H9 (cell line): Measurements from ENCODE around the gene RPL22L1. TPM values are rescaled to one million over a fixed set of nuclear protein-coding genes. Genes with fewer than 3 reads are reported as not detected.

ENCODE experiments used
- DNase-seq: peaks from one replicate; pipeline ENCODE4 v3.0.0-alpha.2; 2017
- H2AFZ ChIP-seq: one replicate; pipeline ENCODE4 v1.6.1; 2013; ENCODE audit warnings: mild to moderate bottlenecking, low read length, control low read depth, moderate library complexity
- H2AK5ac ChIP-seq: 2 replicates; pipeline ENCODE4 v1.6.1; 2013; ENCODE audit warnings: low read length, control low read depth, mixed read lengths; ENCODE audit not compliant: insufficient read length
- H2BK120ac ChIP-seq: one replicate; pipeline ENCODE4 v1.6.1; 2013; ENCODE audit warnings: low read depth, mild to moderate bottlenecking, low read length, control low read depth, inconsistent platforms; ENCODE audit not compliant: poor library complexity, severe bottlenecking
- H2BK12ac ChIP-seq: 2 replicates; pipeline ENCODE4 v1.6.1; 2013; ENCODE audit warnings: low read length, control low read depth, mixed read lengths, low read depth; ENCODE audit not compliant: insufficient read length
- H2BK15ac ChIP-seq: 2 replicates; pipeline ENCODE4 v1.6.1; 2013; ENCODE audit warnings: low read depth, low read length, control low read depth
- H2BK20ac ChIP-seq: one replicate; pipeline ENCODE4 v1.6.1; 2013; ENCODE audit warnings: low read depth, mild to moderate bottlenecking, low read length, control low read depth, inconsistent platforms; ENCODE audit not compliant: poor library complexity, severe bottlenecking
- H2BK5ac ChIP-seq: 2 replicates; pipeline ENCODE4 v1.6.1; 2013; ENCODE audit warnings: low read length, control low read depth, mixed read lengths; ENCODE audit not compliant: insufficient read length
- H3K14ac ChIP-seq: 2 replicates; pipeline ENCODE4 v1.6.1; 2013; ENCODE audit warnings: low read length, control low read depth; ENCODE audit not compliant: insufficient read depth
- H3K18ac ChIP-seq: 2 replicates; pipeline ENCODE4 v1.6.1; 2013; ENCODE audit warnings: low read depth, mild to moderate bottlenecking, mixed read lengths, low read length, control low read depth; ENCODE audit not compliant: insufficient read length
- H3K23ac ChIP-seq: 2 replicates; pipeline ENCODE4 v1.6.1; 2013; ENCODE audit warnings: low read length, control low read depth, mixed read lengths, low read depth; ENCODE audit not compliant: insufficient read length
- H3K23me2 ChIP-seq: 2 replicates; pipeline ENCODE4 v1.6.1; 2013; ENCODE audit warnings: low read depth, mild to moderate bottlenecking, mixed read lengths, low read length, control low read depth; ENCODE audit not compliant: insufficient read length, poor library complexity, severe bottlenecking
- H3K27ac ChIP-seq: 2 replicates; pipeline ENCODE4 v1.5.1; 2013; ENCODE audit warnings: low read length, control low read depth, mixed read lengths, low read depth; ENCODE audit not compliant: insufficient read length
- H3K27me3 ChIP-seq: 2 replicates; pipeline ENCODE4 v1.6.1; 2013; ENCODE audit warnings: low read length, control low read depth, inconsistent platforms; ENCODE audit not compliant: insufficient read depth
- H3K4ac ChIP-seq: 2 replicates; pipeline ENCODE4 v1.6.1; 2013; ENCODE audit warnings: low read depth, mild to moderate bottlenecking, control low read depth, inconsistent platforms, low read length, moderate library complexity
- H3K4me1 ChIP-seq: 2 replicates; pipeline ENCODE4 v1.6.1; 2013; ENCODE audit warnings: low read length, control low read depth, inconsistent platforms; ENCODE audit not compliant: insufficient read depth
- H3K4me2 ChIP-seq: 2 replicates; pipeline ENCODE4 v1.6.1; 2013; ENCODE audit warnings: low read length, control low read depth, mixed read lengths; ENCODE audit not compliant: insufficient read length, insufficient read depth
- H3K56ac ChIP-seq: 2 replicates; pipeline ENCODE4 v1.6.1; 2013; ENCODE audit warnings: low read depth, mild to moderate bottlenecking, mixed read lengths, low read length, control low read depth; ENCODE audit not compliant: insufficient read length
- H3K79me1 ChIP-seq: 2 replicates; pipeline ENCODE4 v1.6.1; 2013; ENCODE audit warnings: low read depth, mild to moderate bottlenecking, moderate library complexity, low read length, control low read depth, inconsistent platforms; ENCODE audit not compliant: insufficient read depth, poor library complexity, severe bottlenecking
- H3K79me2 ChIP-seq: 2 replicates; pipeline ENCODE4 v1.6.1; 2013; ENCODE audit warnings: low read length, control low read depth, inconsistent platforms; ENCODE audit not compliant: insufficient read depth
- H3K9ac ChIP-seq: 2 replicates; pipeline ENCODE4 v1.6.1; 2013; ENCODE audit warnings: low read length, control low read depth, mixed read lengths; ENCODE audit not compliant: insufficient read length; ENCODE audit errors: extremely low read depth
- H3K9me3 ChIP-seq: one replicate; pipeline ENCODE4 v1.6.1; 2013; ENCODE audit warnings: low read depth, low read length, inconsistent platforms; ENCODE audit not compliant: control insufficient read depth
- H3T11ph ChIP-seq: one replicate; pipeline ENCODE4 v1.6.1; 2013; ENCODE audit warnings: mild to moderate bottlenecking, low read length, control low read depth, inconsistent platforms
- H4K20me1 ChIP-seq: one replicate; pipeline ENCODE4 v1.6.1; 2013; ENCODE audit not compliant: control insufficient read depth, insufficient read length, insufficient read depth
- H4K5ac ChIP-seq: 2 replicates; pipeline ENCODE4 v1.6.1; 2013; ENCODE audit warnings: low read depth, mild to moderate bottlenecking, mixed read lengths, low read length, control low read depth; ENCODE audit not compliant: insufficient read length
- H4K8ac ChIP-seq: replicated peaks from 2 replicates; pipeline ENCODE4 v1.6.1; 2013; ENCODE audit warnings: low read length, control low read depth, mixed read lengths, low read depth; ENCODE audit not compliant: insufficient read length
- H4K91ac ChIP-seq: 2 replicates; pipeline ENCODE4 v1.6.1; 2013; ENCODE audit warnings: low read depth, mild to moderate bottlenecking, moderate library complexity, mixed read lengths, low read length, control low read depth; ENCODE audit not compliant: insufficient read length
- H3K27ac Mint-ChIP-seq, 3 experiments: 2 replicates in 2 of 3; 3 replicates in 1 of 3; pipeline ENCODE4 v1.8.0; 2020 to 2021; ENCODE audit warnings: mixed read lengths in 3 of 3, mild to moderate bottlenecking in 1 of 3, moderate library complexity in 1 of 3
- H3K27me3 Mint-ChIP-seq: 2 replicates; pipeline ENCODE4 v1.8.0; 2021; ENCODE audit warnings: low read depth, mild to moderate bottlenecking, moderate library complexity, mixed read lengths
- H3K36me3 Mint-ChIP-seq, 3 experiments: 2 replicates in 2 of 3; 3 replicates in 1 of 3; pipeline ENCODE4 v1.8.0; 2020 to 2021; ENCODE audit warnings: low read depth in 3 of 3, mixed read lengths in 3 of 3; ENCODE audit not compliant: insufficient read depth in 1 of 3
- H3K4me1 Mint-ChIP-seq, 2 experiments: 2 replicates each; pipeline ENCODE4 v1.8.0; 2020; ENCODE audit warnings: mixed read lengths in 2 of 2
- H3K4me3 Mint-ChIP-seq, 2 experiments: 2 replicates in 1 of 2; 3 replicates in 1 of 2; pipeline ENCODE4 v1.8.0; 2020 to 2021; ENCODE audit warnings: mild to moderate bottlenecking in 2 of 2, mixed read lengths in 2 of 2, moderate library complexity in 1 of 2
- H3K9me3 Mint-ChIP-seq, 2 experiments: 2 replicates in 1 of 2; 3 replicates in 1 of 2; pipeline ENCODE4 v1.8.0; 2020; ENCODE audit warnings: mild to moderate bottlenecking in 2 of 2, mixed read lengths in 2 of 2, moderate library complexity in 1 of 2
- CTCF ChIP-seq: fragments of 200-600 bp; sonication (generic); conservative IDR thresholded peaks from 3 replicates; pipeline ENCODE4 v1.8.0; 2021; ENCODE audit warnings: antibody characterized with exemption, mild to moderate bottlenecking
- WGBS: extraction: QIAGEN DNeasy Blood & Tissue Kit; methylation state at CpG from one replicate; pipeline ENCODE4 v1.1.7; 2013; ENCODE audit warnings: missing lambda C conversion rate, low lambda C conversion rate, mixed read lengths; ENCODE audit not compliant: insufficient read length; ENCODE audit errors: extremely low coverage; 5-methylcytosine and 5-hydroxymethylcytosine counted together
- total RNA-seq: library from RNA; stranded (reverse); gene quantifications from 2 replicates; pipeline ENCODE4 v1.2.1, GENCODE V29; 2021

Gene RPL22L1
- total RNA-seq, 1 experiment from 2014 or later: 100 TPM

GRCh38 chr3:170907637-170908234, 37.7 kb upstream of the RPL22L1 start:
- TF ChIP-seq CTCF: no peak
- Histone ChIP-seq H3K4ac (no peak overlapping the region), H3K23ac (no peak overlapping the region), H3K23me2 (peaks cover 5% of the 10 kb centered on the region), H3T11ph (no peak overlapping the region), H2BK15ac (no peak overlapping the region), H3K18ac (no peak overlapping the region), H4K5ac (no peak overlapping the region), H2AFZ (no peak overlapping the region), H2BK5ac (no peak overlapping the region), H4K20me1 (no peaks in the 10 kb centered on the region), H3K56ac (no peak overlapping the region), H3K14ac (no peak overlapping the region), H3K79me2 (no peaks in the 10 kb centered on the region), H3K79me1 (no peaks in the 10 kb centered on the region), H3K9ac (no peak overlapping the region), H2BK12ac (no peak overlapping the region), H3K27me3 (no peaks in the 10 kb centered on the region; the same call in 1 of the 2 replicates), H3K4me1 (no peaks in the 10 kb centered on the region), H3K9me3 (no peaks in the 10 kb centered on the region), H3K27ac (no peak overlapping the region), H2BK120ac (no peak overlapping the region), H4K8ac (no peak overlapping the region), H3K4me2 (peak overlapping the region; percentile 75), H4K91ac (no peak overlapping the region), H2BK20ac (no peak overlapping the region), H2AK5ac (no peak overlapping the region)
- WGBS: no CpG with 5 or more reads among the region's 33 CpGs
- H3K4me1 Mint-ChIP-seq: peaks cover 8 to 10% of the 10 kb centered on the region in 2 experiments
- peak overlapping the region; percentile 91 to 94 for H3K4me3 Mint-ChIP-seq
- no peak overlapping the region for H3K27ac Mint-ChIP-seq
- H3K9me3 Mint-ChIP-seq: peaks cover 8 to 15% of the 10 kb centered on the region in 2 experiments
- H3K27me3 Mint-ChIP-seq: peaks cover 34% of the 10 kb centered on the region
- DNase-seq: no peak
- peaks cover 7 to 13% (median 9%) of the 10 kb centered on the region in 3 experiments for H3K36me3 Mint-ChIP-seq
